Parathyroid adenoma (tissue), 2 donors: Measurements from ENCODE around the gene MSANTD7.
"Not testable (repeated sequence)": the region's sequence is repeated elsewhere in the genome, so short reads cannot be mapped to it uniquely, and the experiment has no call there.

Experiments used
- H2AFZ ChIP-seq: fragments of 300-600 bp; sonication (generic); one replicate; pipeline ENCODE4 v1.7.0; 2017; ENCODE audit warnings: antibody characterized with exemption, mild to moderate bottlenecking
- H3K27ac ChIP-seq: fragments of 300-600 bp; sonication (generic); one replicate; pipeline ENCODE4 v1.7.0; 2017
- H3K27me3 ChIP-seq: fragments of 300-600 bp; sonication (generic); one replicate; pipeline ENCODE4 v1.7.0; 2017; ENCODE audit warnings: low read length; ENCODE audit not compliant: control insufficient read depth, insufficient read depth
- H3K36me3 ChIP-seq: fragments of 300-600 bp; sonication (generic); one replicate; pipeline ENCODE4 v1.7.0; 2017; ENCODE audit warnings: low read length; ENCODE audit not compliant: control insufficient read depth, insufficient read depth
- H3K4me1 ChIP-seq: fragments of 300-600 bp; sonication (generic); one replicate; pipeline ENCODE4 v1.7.0; 2017; ENCODE audit warnings: control low read depth
- H3K4me2 ChIP-seq: fragments of 300-600 bp; sonication (generic); one replicate; pipeline ENCODE4 v1.7.0; 2017; ENCODE audit warnings: low read length
- H3K4me3 ChIP-seq: fragments of 300-600 bp; sonication (generic); one replicate; pipeline ENCODE4 v1.7.0; 2017; ENCODE audit warnings: low read depth, low read length
- H3K79me2 ChIP-seq: fragments of 300-600 bp; sonication (generic); one replicate; pipeline ENCODE4 v1.7.0; 2017; ENCODE audit warnings: control low read depth
- H3K9ac ChIP-seq: fragments of 300-600 bp; sonication (generic); one replicate; pipeline ENCODE4 v1.7.0; 2017; ENCODE audit warnings: mild to moderate bottlenecking
- H3K9me3 ChIP-seq: fragments of 300-600 bp; sonication (generic); one replicate; pipeline ENCODE4 v1.7.0; 2017; ENCODE audit warnings: low read length; ENCODE audit not compliant: control insufficient read depth
- CTCF ChIP-seq: fragments of 300-600 bp; sonication (generic); IDR thresholded peaks from one replicate; pipeline ENCODE4 v1.7.0; 2017; ENCODE audit warnings: antibody characterized with exemption, mild to moderate bottlenecking
- donor health status: primary hyperparathyroidism.

MSANTD7 gene

GRCh38 chr10:14803827-14804226 lies 34.3 kb upstream of the MSANTD7 start:
- no peaks in the 10 kb centered on the region for H3K9me3 ChIP-seq
- H3K4me2 ChIP-seq = no peak overlapping the region
- no peaks in the 10 kb centered on the region for H3K36me3 ChIP-seq
- no peak for TF ChIP-seq CTCF
- no peak overlapping the region for H2AFZ ChIP-seq
- no peak overlapping the region for H3K4me3 ChIP-seq
- H3K4me1 ChIP-seq = no peaks in the 10 kb centered on the region
- H3K27me3 ChIP-seq = no peaks in the 10 kb centered on the region
- H3K27ac ChIP-seq = no peak overlapping the region
- H3K79me2 ChIP-seq = no peaks in the 10 kb centered on the region
- no peak overlapping the region for H3K9ac ChIP-seq

GRCh38 chr10:14806318-14806717 lies 31.8 kb upstream of the MSANTD7 start:
- TF ChIP-seq CTCF = no peak
- H3K9me3 ChIP-seq = no peaks in the 10 kb centered on the region
- no peaks in the 10 kb centered on the region for H3K4me1 ChIP-seq
- no peak overlapping the region for H2AFZ ChIP-seq
- no peak overlapping the region for H3K27ac ChIP-seq
- no peaks in the 10 kb centered on the region for H3K36me3 ChIP-seq
- no peaks in the 10 kb centered on the region for H3K79me2 ChIP-seq
- H3K4me3 ChIP-seq = no peak overlapping the region
- H3K27me3 ChIP-seq = no peaks in the 10 kb centered on the region
- no peak overlapping the region for H3K9ac ChIP-seq
- H3K4me2 ChIP-seq = no peak overlapping the region

- no peaks in the 10 kb centered on the region for H3K79me2 ChIP-seq
- H3K36me3 ChIP-seq = no peaks in the 10 kb centered on the region
- H3K4me2 ChIP-seq = no peak overlapping the region
- no peak for TF ChIP-seq CTCF
- H3K4me3 ChIP-seq = no peak overlapping the region
- no peaks in the 10 kb centered on the region for H3K4me1 ChIP-seq
- H3K9me3 ChIP-seq = no peaks in the 10 kb centered on the region
- no peaks in the 10 kb centered on the region for H3K27me3 ChIP-seq
- H3K27ac ChIP-seq = no peak overlapping the region
- H3K9ac ChIP-seq = no peak overlapping the region
- H2AFZ ChIP-seq = no peak overlapping the region
Observed at GRCh38 chr10:14810969-14811953, 26.8 kb upstream of the MSANTD7 start.

GRCh38 chr10:14812271-14812670 lies 25.8 kb upstream of the MSANTD7 start:
- H3K4me2 ChIP-seq = no peak overlapping the region
- no peaks in the 10 kb centered on the region for H3K4me1 ChIP-seq
- TF ChIP-seq CTCF = no peak
- no peak overlapping the region for H3K27ac ChIP-seq
- H3K4me3 ChIP-seq = no peak overlapping the region
- no peak overlapping the region for H3K9ac ChIP-seq
- no peaks in the 10 kb centered on the region for H3K79me2 ChIP-seq
- H2AFZ ChIP-seq = no peak overlapping the region
- H3K27me3 ChIP-seq = no peaks in the 10 kb centered on the region
- H3K9me3 ChIP-seq = no peaks in the 10 kb centered on the region
- H3K36me3 ChIP-seq = no peaks in the 10 kb centered on the region

GRCh38 chr10:14815681-14816080 lies 22.4 kb upstream of the MSANTD7 start:
- Histone ChIP-seq H3K4me2 (no peak overlapping the region), H3K4me1 (no peaks in the 10 kb centered on the region), H3K27me3 (no peaks in the 10 kb centered on the region), H3K79me2 (no peaks in the 10 kb centered on the region), H3K9me3 (no peaks in the 10 kb centered on the region), H3K4me3 (no peak overlapping the region), H3K27ac (no peak overlapping the region), H3K36me3 (no peaks in the 10 kb centered on the region), H2AFZ (no peak overlapping the region), H3K9ac (no peak overlapping the region)
- no peak for TF ChIP-seq CTCF

GRCh38 chr10:14816717-14817116 lies 21.4 kb upstream of the MSANTD7 start:
- H3K4me2 ChIP-seq, H3K36me3 ChIP-seq, H3K4me3 ChIP-seq, H3K27me3 ChIP-seq, H3K79me2 ChIP-seq, H2AFZ ChIP-seq, H3K9me3 ChIP-seq, H3K4me1 ChIP-seq, H3K9ac ChIP-seq, H3K27ac ChIP-seq: not testable (repeated sequence)
